ENCODE results near the gene SPG11. TPM values are rescaled to one million over a fixed set of nuclear protein-coding genes. Genes with fewer than 3 reads are reported as not detected.

Gene SPG11
- total and polyA plus RNA-seq, 2 experiments from 2014 or later: 23.3 to 42.2 TPM

DNA sequence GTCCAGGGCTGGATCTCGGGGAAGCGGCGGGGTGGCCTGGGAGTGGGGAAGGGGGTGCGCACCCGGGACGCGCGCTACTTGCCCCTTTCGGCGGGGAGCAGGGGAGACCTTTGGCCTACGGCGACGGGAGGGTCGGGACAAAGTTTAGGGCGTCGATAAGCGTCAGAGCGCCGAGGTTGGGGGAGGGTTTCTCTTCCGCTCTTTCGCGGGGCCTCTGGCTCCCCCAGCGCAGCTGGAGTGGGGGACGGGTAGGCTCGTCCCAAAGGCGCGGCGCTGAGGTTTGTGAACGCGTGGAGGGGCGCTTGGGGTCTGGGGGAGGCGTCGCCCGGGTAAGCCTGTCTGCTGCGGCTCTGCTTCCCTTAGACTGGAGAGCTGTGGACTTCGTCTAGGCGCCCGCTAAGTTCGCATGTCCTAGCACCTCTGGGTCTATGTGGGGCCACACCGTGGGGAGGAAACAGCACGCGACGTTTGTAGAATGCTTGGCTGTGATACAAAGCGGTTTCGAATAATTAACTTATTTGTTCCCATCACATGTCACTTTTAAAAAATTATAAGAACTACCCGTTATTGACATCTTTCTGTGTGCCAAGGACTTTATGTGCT lies 48.4 kb upstream of the SPG11 start:
- DNase-seq (ENCODE audit: low spot score) (peak; percentile 61), ATAC-seq (peak; percentile 60)
- TF ChIP-seq ZNF114 (CRISPR knock-in tag; IDR thresholded peaks at IDR 0.05) (no peak), EZH2phosphoT487 (IDR thresholded peaks at IDR 0.05; ENCODE audit: unreplicated experiment) (no peak), EZH2 (IDR thresholded peaks at IDR 0.05; ENCODE audit: low read depth, unreplicated experiment) (no peak), JUNB (IDR thresholded peaks at IDR 0.05; ENCODE audit: unreplicated experiment) (no peak), CREB1 (CRISPR knock-in tag; IDR thresholded peaks at IDR 0.05; ENCODE audit: low read depth) (no peak), ETS1 (IDR thresholded peaks at IDR 0.05) (no peak), POLR2AphosphoS5 (IDR thresholded peaks at IDR 0.05; ENCODE audit: low read depth) (no peak), NANOG (IDR thresholded peaks at IDR 0.05; ENCODE audit: borderline replicate concordance) (no peak), STAT1 (IDR thresholded peaks at IDR 0.05; ENCODE audit: unreplicated experiment) (no peak), ZNF331 (CRISPR knock-in tag; IDR thresholded peaks at IDR 0.05; ENCODE audit: low read depth) (no peak), CTCF (conservative IDR thresholded peaks at IDR 0.05; ENCODE audit: low read depth in 2 of 2) (no peak)
- TF ChIP-seq, protein P1, sequence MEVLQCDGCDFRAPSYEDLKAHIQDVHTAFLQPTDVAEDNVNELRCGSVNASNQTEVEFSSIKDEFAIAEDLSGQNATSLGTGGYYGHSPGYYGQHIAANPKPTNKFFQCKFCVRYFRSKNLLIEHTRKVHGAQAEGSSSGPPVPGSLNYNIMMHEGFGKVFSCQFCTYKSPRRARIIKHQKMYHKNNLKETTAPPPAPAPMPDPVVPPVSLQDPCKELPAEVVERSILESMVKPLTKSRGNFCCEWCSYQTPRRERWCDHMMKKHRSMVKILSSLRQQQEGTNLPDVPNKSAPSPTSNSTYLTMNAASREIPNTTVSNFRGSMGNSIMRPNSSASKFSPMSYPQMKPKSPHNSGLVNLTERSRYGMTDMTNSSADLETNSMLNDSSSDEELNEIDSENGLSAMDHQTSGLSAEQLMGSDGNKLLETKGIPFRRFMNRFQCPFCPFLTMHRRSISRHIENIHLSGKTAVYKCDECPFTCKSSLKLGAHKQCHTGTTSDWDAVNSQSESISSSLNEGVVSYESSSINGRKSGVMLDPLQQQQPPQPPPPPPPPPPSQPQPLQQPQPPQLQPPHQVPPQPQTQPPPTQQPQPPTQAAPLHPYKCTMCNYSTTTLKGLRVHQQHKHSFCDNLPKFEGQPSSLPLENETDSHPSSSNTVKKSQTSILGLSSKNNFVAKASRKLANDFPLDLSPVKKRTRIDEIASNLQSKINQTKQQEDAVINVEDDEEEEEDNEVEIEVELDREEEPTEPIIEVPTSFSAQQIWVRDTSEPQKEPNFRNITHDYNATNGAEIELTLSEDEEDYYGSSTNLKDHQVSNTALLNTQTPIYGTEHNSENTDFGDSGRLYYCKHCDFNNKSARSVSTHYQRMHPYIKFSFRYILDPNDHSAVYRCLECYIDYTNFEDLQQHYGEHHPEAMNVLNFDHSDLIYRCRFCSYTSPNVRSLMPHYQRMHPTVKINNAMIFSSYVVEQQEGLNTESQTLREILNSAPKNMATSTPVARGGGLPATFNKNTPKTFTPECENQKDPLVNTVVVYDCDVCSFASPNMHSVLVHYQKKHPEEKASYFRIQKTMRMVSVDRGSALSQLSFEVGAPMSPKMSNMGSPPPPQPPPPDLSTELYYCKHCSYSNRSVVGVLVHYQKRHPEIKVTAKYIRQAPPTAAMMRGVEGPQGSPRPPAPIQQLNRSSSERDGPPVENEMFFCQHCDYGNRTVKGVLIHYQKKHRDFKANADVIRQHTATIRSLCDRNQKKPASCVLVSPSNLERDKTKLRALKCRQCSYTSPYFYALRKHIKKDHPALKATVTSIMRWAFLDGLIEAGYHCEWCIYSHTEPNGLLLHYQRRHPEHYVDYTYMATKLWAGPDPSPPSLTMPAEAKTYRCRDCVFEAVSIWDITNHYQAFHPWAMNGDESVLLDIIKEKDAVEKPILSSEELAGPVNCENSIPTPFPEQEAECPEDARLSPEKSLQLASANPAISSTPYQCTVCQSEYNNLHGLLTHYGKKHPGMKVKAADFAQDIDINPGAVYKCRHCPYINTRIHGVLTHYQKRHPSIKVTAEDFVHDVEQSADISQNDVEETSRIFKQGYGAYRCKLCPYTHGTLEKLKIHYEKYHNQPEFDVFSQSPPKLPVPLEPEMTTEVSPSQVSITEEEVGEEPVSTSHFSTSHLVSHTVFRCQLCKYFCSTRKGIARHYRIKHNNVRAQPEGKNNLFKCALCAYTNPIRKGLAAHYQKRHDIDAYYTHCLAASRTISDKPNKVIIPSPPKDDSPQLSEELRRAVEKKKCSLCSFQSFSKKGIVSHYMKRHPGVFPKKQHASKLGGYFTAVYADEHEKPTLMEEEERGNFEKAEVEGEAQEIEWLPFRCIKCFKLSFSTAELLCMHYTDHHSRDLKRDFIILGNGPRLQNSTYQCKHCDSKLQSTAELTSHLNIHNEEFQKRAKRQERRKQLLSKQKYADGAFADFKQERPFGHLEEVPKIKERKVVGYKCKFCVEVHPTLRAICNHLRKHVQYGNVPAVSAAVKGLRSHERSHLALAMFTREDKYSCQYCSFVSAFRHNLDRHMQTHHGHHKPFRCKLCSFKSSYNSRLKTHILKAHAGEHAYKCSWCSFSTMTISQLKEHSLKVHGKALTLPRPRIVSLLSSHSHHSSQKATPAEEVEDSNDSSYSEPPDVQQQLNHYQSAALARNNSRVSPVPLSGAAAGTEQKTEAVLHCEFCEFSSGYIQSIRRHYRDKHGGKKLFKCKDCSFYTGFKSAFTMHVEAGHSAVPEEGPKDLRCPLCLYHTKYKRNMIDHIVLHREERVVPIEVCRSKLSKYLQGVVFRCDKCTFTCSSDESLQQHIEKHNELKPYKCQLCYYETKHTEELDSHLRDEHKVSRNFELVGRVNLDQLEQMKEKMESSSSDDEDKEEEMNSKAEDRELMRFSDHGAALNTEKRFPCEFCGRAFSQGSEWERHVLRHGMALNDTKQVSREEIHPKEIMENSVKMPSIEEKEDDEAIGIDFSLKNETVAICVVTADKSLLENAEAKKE (CRISPR knock-in tag; IDR thresholded peaks at IDR 0.05): no peak
- TF ChIP-seq, protein P2, sequence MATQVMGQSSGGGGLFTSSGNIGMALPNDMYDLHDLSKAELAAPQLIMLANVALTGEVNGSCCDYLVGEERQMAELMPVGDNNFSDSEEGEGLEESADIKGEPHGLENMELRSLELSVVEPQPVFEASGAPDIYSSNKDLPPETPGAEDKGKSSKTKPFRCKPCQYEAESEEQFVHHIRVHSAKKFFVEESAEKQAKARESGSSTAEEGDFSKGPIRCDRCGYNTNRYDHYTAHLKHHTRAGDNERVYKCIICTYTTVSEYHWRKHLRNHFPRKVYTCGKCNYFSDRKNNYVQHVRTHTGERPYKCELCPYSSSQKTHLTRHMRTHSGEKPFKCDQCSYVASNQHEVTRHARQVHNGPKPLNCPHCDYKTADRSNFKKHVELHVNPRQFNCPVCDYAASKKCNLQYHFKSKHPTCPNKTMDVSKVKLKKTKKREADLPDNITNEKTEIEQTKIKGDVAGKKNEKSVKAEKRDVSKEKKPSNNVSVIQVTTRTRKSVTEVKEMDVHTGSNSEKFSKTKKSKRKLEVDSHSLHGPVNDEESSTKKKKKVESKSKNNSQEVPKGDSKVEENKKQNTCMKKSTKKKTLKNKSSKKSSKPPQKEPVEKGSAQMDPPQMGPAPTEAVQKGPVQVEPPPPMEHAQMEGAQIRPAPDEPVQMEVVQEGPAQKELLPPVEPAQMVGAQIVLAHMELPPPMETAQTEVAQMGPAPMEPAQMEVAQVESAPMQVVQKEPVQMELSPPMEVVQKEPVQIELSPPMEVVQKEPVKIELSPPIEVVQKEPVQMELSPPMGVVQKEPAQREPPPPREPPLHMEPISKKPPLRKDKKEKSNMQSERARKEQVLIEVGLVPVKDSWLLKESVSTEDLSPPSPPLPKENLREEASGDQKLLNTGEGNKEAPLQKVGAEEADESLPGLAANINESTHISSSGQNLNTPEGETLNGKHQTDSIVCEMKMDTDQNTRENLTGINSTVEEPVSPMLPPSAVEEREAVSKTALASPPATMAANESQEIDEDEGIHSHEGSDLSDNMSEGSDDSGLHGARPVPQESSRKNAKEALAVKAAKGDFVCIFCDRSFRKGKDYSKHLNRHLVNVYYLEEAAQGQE (IDR thresholded peaks at IDR 0.05; ENCODE audit: unreplicated experiment): no peak
- Histone ChIP-seq H3K27ac (ENCODE audit: low read depth) (no peak overlapping the region), H4K20me1 (replicated peaks; ENCODE audit: insufficient read depth) (peaks cover 11% of the 10 kb centered on the region; the same call in 1 of the 2 replicates), H3K36me3 (ENCODE audit: insufficient read depth) (no peaks in the 10 kb centered on the region), H3K4me1 (ENCODE audit: insufficient read depth) (no peaks in the 10 kb centered on the region), H2AFZ (peak overlapping the region; percentile 86; the same call in 1 of the 2 replicates), H3F3A (replicated peaks; ENCODE audit: low read depth) (no peaks in the 10 kb centered on the region), H3K27me3 (ENCODE audit: insufficient read depth) (peaks cover 16% of the 10 kb centered on the region), H3K79me2 (replicated peaks; ENCODE audit: insufficient read depth) (peaks cover 10% of the 10 kb centered on the region; the same call in 1 of the 2 replicates), H3K9me2 (ENCODE audit: insufficient read depth) (no peaks in the 10 kb centered on the region), H3K4me2 (peak overlapping the region; percentile 81), H3K4me3 (peak overlapping the region; percentile 61)
- Mint-ChIP-seq H3K4me3 (peak overlapping the region; percentile 95), H3K4me1 (peaks cover 8% of the 10 kb centered on the region; the same call in 2 of the 3 replicates), H3K27ac (no peak overlapping the region; the same call in 1 of the 2 replicates), H3K9me3 (no peaks in the 10 kb centered on the region), H3K27me3 (ENCODE audit: insufficient read depth, low read depth, poor library complexity) (peaks cover 20% of the 10 kb centered on the region), H3K36me3 (ENCODE audit: low read depth) (peaks cover 3% of the 10 kb centered on the region)

Data from GM23338 (cell line).